ENCODE measurements around the gene GJB1. TPM values are rescaled to one million over a fixed set of nuclear protein-coding genes. Genes with fewer than 3 reads are reported as not detected.

Gene GJB1
- total RNA-seq, 1 experiment from 2014 or later, result not detected

Other genes starting within 250 kb of the GJB1 start
- 18.9 and 38.3 TPM in 2 replicates for gene SNX12, start 154.9 kb upstream of the GJB1 start, total RNA-seq (2014; rRNA removed; shearing (Covaris generic); ENCODE audit: low replicate concordance)
- 4.5 and 9.5 TPM in 2 replicates for gene FOXO4, start 127.4 kb upstream of the GJB1 start, total RNA-seq (2014; rRNA removed; shearing (Covaris generic); ENCODE audit: low replicate concordance)
- gene CXorf65, start 116.5 kb upstream of the GJB1 start, total RNA-seq (2014; rRNA removed; shearing (Covaris generic); ENCODE audit: low replicate concordance), result 0.36 TPM in 1 of 2 replicates, not detected in the other
- gene IL2RG, start 111.6 kb upstream of the GJB1 start, total RNA-seq (2014; rRNA removed; shearing (Covaris generic); ENCODE audit: low replicate concordance), result 4.3 and 9.1 TPM in 2 replicates
- 32.7 and 35.2 TPM in 2 replicates for gene MED12, start 104.6 kb upstream of the GJB1 start, total RNA-seq (2014; rRNA removed; shearing (Covaris generic); ENCODE audit: low replicate concordance)
- 0.86 and 1.9 TPM in 2 replicates for gene NLGN3, start 78.4 kb upstream of the GJB1 start, total RNA-seq (2014; rRNA removed; shearing (Covaris generic); ENCODE audit: low replicate concordance)
- gene ZMYM3, start 30.9 kb downstream of the GJB1 start, total RNA-seq (2014; rRNA removed; shearing (Covaris generic); ENCODE audit: low replicate concordance), result 28.3 and 29.1 TPM in 2 replicates
- 335 and 360 TPM in 2 replicates for gene NONO, start 60.4 kb downstream of the GJB1 start, total RNA-seq (2014; rRNA removed; shearing (Covaris generic); ENCODE audit: low replicate concordance)
- 2.7 and 3.8 TPM in 2 replicates for gene ITGB1BP2, start 78.5 kb downstream of the GJB1 start, total RNA-seq (2014; rRNA removed; shearing (Covaris generic); ENCODE audit: low replicate concordance)
- gene TAF1, start 143.1 kb downstream of the GJB1 start, total RNA-seq (2014; rRNA removed; shearing (Covaris generic); ENCODE audit: low replicate concordance), result 60.8 and 61.8 TPM in 2 replicates

Data from Karpas-422 (cell line).